ENCODE measurements around the gene ST8SIA4. TPM values are rescaled to one million over a fixed set of nuclear protein-coding genes. Genes with fewer than 3 reads are reported as not detected.
A peak's percentile ranks its signal among the peaks of the same experiment; 100 is the strongest.

Gene ST8SIA4
- total RNA-seq, 2 donors from 2014 or later = 25.2 to 47.0 TPM

DNA sequence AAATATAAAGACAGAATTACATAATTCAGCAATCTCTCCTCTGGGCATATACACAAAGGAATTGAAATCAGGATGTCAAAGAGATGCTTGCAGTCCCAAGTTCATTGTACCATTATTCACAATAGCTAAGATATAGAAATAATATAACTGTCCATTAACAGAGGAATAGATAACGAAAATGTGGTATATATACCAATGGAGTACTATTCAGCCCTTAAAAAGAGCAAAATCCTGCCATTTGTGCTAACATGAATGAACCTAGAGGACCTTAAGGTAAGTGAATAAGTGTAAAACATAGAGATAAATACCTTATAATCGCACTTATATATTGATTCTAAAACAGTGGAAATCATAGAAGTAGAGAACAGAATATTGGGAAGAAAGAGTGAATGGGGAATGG, 7.0 kb downstream of the ST8SIA4 start:
- Histone ChIP-seq H3K27me3 (ENCODE audit: control insufficient read depth, insufficient read depth, low read length, poor library complexity, severe bottlenecking) (no peaks in the 10 kb centered on the region), H3K9me3 (ENCODE audit: control insufficient read depth, low read length) (no peaks in the 10 kb centered on the region), H3K36me3 (ENCODE audit: control insufficient read depth, insufficient read depth, low read length) (peaks cover 69% of the 10 kb centered on the region), H3K4me3 (ENCODE audit: low read length) (peak overlapping the region; percentile 4), H3K27ac (ENCODE audit: low read depth, low read length) (no peak overlapping the region), H3K4me1 (ENCODE audit: control insufficient read depth, insufficient read depth, low read length) (no peaks in the 10 kb centered on the region), H3K9ac (ENCODE audit: extremely low read depth, low read length, poor library complexity, severe bottlenecking) (no peak overlapping the region)
- DNase-seq = no peak
- Mint-ChIP-seq H3K27ac (no peak overlapping the region), H3K27me3 (ENCODE audit: insufficient read depth) (peaks cover 10% of the 10 kb centered on the region), H3K4me3 (no peak overlapping the region), H3K4me1 (peaks cover 8% of the 10 kb centered on the region), H3K9me3 (peaks cover 2% of the 10 kb centered on the region), H3K36me3 (ENCODE audit: low read depth) (peaks cover 31% of the 10 kb centered on the region)
- TF ChIP-seq, protein P1, sequence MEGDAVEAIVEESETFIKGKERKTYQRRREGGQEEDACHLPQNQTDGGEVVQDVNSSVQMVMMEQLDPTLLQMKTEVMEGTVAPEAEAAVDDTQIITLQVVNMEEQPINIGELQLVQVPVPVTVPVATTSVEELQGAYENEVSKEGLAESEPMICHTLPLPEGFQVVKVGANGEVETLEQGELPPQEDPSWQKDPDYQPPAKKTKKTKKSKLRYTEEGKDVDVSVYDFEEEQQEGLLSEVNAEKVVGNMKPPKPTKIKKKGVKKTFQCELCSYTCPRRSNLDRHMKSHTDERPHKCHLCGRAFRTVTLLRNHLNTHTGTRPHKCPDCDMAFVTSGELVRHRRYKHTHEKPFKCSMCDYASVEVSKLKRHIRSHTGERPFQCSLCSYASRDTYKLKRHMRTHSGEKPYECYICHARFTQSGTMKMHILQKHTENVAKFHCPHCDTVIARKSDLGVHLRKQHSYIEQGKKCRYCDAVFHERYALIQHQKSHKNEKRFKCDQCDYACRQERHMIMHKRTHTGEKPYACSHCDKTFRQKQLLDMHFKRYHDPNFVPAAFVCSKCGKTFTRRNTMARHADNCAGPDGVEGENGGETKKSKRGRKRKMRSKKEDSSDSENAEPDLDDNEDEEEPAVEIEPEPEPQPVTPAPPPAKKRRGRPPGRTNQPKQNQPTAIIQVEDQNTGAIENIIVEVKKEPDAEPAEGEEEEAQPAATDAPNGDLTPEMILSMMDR (conservative IDR thresholded peaks at IDR 0.05) = no peak
- WGBS, 2 experiments (ENCODE audit: insufficient coverage in 1 of 2, insufficient read length in 1 of 2) = 100% methylated on average over 2 of the region's 2 CpGs; no CpG with 5 or more reads in 1 of the 2 experiments

DNA sequence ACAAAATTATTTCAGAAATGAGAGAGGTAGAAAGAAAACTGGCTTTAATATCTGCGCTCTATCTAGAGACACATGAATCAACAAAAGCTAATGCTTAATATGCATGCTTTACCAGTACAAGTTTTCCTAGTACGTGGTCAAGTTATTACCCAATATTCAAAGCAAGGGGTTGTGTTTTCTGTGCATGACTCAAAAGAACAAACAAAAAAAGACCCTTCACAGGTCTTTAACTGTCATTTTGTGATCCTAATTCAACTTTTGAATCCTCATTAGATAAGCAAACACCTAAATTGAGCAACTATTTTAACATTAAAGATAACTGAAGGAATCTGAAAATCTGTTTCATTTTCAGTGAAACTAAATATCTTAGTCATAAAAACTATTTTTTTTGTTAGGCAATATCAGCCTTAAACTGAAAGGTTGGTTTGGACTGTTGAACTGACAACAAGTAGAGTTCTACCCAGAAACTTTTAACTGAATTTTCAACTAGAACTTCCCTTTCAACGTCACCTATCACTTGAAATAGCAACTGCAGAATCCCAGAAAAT, 12.5 kb downstream of the ST8SIA4 start:
- H3K9me3 ChIP-seq (ENCODE audit: control insufficient read depth, low read length) = no peaks in the 10 kb centered on the region
- no peak overlapping the region for H3K27ac Mint-ChIP-seq
- H3K9me3 Mint-ChIP-seq = no peaks in the 10 kb centered on the region
- TF ChIP-seq, protein P1 (conservative IDR thresholded peaks at IDR 0.05) = no peak
- H3K4me3 ChIP-seq (ENCODE audit: low read length) = no peak overlapping the region
- no peak overlapping the region for H3K4me3 Mint-ChIP-seq
- DNase-seq = no peak
- no peaks in the 10 kb centered on the region for H3K27me3 Mint-ChIP-seq (ENCODE audit: insufficient read depth)
- H3K9ac ChIP-seq (ENCODE audit: extremely low read depth, low read length, poor library complexity, severe bottlenecking) = no peak overlapping the region
- no peaks in the 10 kb centered on the region for H3K4me1 ChIP-seq (ENCODE audit: control insufficient read depth, insufficient read depth, low read length)
- 92 to 93% methylated on average over 3 of the region's 3 CpGs for WGBS, 2 experiments (ENCODE audit: insufficient coverage in 1 of 2, insufficient read length in 1 of 2)
- H3K27me3 ChIP-seq (ENCODE audit: control insufficient read depth, insufficient read depth, low read length, poor library complexity, severe bottlenecking) = no peaks in the 10 kb centered on the region
- H3K36me3 Mint-ChIP-seq (ENCODE audit: low read depth) = peaks cover 13% of the 10 kb centered on the region
- H3K36me3 ChIP-seq (ENCODE audit: control insufficient read depth, insufficient read depth, low read length) = peaks cover 55% of the 10 kb centered on the region
- H3K4me1 Mint-ChIP-seq = no peaks in the 10 kb centered on the region
- H3K27ac ChIP-seq (ENCODE audit: low read depth, low read length) = no peak overlapping the region

DNA sequence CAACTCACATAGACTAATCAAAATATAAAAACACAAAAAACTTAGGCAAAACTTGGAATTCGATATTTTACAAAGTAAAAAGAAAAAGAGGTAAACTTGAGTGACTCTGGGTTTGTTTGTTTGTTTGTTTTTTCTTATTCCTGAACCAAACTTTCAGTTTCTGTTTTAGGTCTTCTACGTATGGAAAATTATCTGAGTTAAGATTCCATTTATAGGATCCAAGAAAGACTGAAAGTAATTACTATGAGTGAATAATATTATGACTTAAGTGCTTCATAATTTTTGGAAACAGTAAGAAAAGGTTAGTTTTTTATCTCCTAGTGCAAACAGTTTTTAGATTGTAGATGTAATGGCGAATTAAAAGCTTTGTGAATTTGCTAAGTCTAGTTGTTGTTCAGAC, 13.2 kb downstream of the ST8SIA4 start:
- no peaks in the 10 kb centered on the region for H3K4me1 Mint-ChIP-seq
- no peaks in the 10 kb centered on the region for H3K4me1 ChIP-seq (ENCODE audit: control insufficient read depth, insufficient read depth, low read length)
- DNase-seq = no peak
- WGBS, 2 experiments (ENCODE audit: insufficient coverage in 1 of 2, insufficient read length in 1 of 2) = 86% methylated on average over 3 of the region's 3 CpGs; no CpG with 5 or more reads in 1 of the 2 experiments
- no peaks in the 10 kb centered on the region for H3K9me3 Mint-ChIP-seq
- H3K27ac ChIP-seq (ENCODE audit: low read depth, low read length) = no peak overlapping the region
- H3K4me3 ChIP-seq (ENCODE audit: low read length) = no peak overlapping the region
- H3K36me3 Mint-ChIP-seq (ENCODE audit: low read depth) = peaks cover 10% of the 10 kb centered on the region
- no peak overlapping the region for H3K27ac Mint-ChIP-seq
- H3K9ac ChIP-seq (ENCODE audit: extremely low read depth, low read length, poor library complexity, severe bottlenecking) = no peak overlapping the region
- peaks cover 51% of the 10 kb centered on the region for H3K36me3 ChIP-seq (ENCODE audit: control insufficient read depth, insufficient read depth, low read length)
- TF ChIP-seq, protein P1 (conservative IDR thresholded peaks at IDR 0.05) = no peak
- no peaks in the 10 kb centered on the region for H3K9me3 ChIP-seq (ENCODE audit: control insufficient read depth, low read length)
- no peaks in the 10 kb centered on the region for H3K27me3 Mint-ChIP-seq (ENCODE audit: insufficient read depth)
- H3K4me3 Mint-ChIP-seq = no peak overlapping the region
- no peaks in the 10 kb centered on the region for H3K27me3 ChIP-seq (ENCODE audit: control insufficient read depth, insufficient read depth, low read length, poor library complexity, severe bottlenecking)
